D721Med (cell line): ENCODE measurements around the gene PEMT.

Experiments used
- DNase-seq: peaks from one replicate; pipeline ENCODE4 v3.0.0; 2011; ENCODE audit warnings: low spot score; ENCODE audit not compliant: insufficient read length
- FAIRE-seq: peaks from 2 replicates; lab custom pipeline; 2011; peaks lifted over from hg19 to GRCh38; lab: Jason Lieb, UNC
- CTCF ChIP-seq: IDR thresholded peaks from 2 replicates; pipeline ENCODE4 v1.5.1; 2012; ENCODE audit warnings: mild to moderate bottlenecking, control low read depth; ENCODE audit not compliant: insufficient read depth; ENCODE audit errors: missing control alignments

PEMT gene

GRCh38 chr17:17494499-17494869, 97.0 kb downstream of the PEMT start:
- DNase-seq (no peak), FAIRE-seq (no peak)
- no peak for TF ChIP-seq CTCF

GRCh38 chr17:17493986-17494466, 97.5 kb downstream of the PEMT start:
- FAIRE-seq (no peak), DNase-seq (no peak)
- TF ChIP-seq CTCF = no peak

GRCh38 chr17:17493249-17493985, 98.1 kb downstream of the PEMT start:
- FAIRE-seq (no peak), DNase-seq (no peak)
- TF ChIP-seq CTCF = no peak

GRCh38 chr17:17492571-17492970, 98.9 kb downstream of the PEMT start:
- FAIRE-seq (no peak), DNase-seq (no peak)
- no peak for TF ChIP-seq CTCF

GRCh38 chr17:17492085-17492484, 99.4 kb downstream of the PEMT start:
- DNase-seq (no peak), FAIRE-seq (no peak)
- TF ChIP-seq CTCF = no peak

GRCh38 chr17:17491546-17491988, 99.9 kb downstream of the PEMT start:
- no peak for FAIRE-seq
- no peak for DNase-seq
- TF ChIP-seq CTCF = no peak

GRCh38 chr17:17491031-17491471, 100.5 kb downstream of the PEMT start:
- FAIRE-seq (no peak), DNase-seq (no peak)
- no peak for TF ChIP-seq CTCF
